ENCODE data around the gene SNTG2.

GRCh38 chr2:1115843-1116539 is 165.3 kb downstream of the SNTG2 start:
- no peak for TF ChIP-seq CTCF (IDR thresholded peaks at IDR 0.05)
- no peak for TF ChIP-seq POLR2A (IDR thresholded peaks at IDR 0.05)
- TF ChIP-seq EP300 (IDR thresholded peaks at IDR 0.05): no peak
